H1 (cell line): ENCODE measurements around the gene NHEJ1. TPM values are rescaled to one million over a fixed set of nuclear protein-coding genes. Genes with fewer than 3 reads are reported as not detected.

ENCODE experiments used
- CTCF ChIA-PET: fragments of 300-600 bp; sonication (Branson Sonifier 250); formaldehyde crosslinking; loops from one replicate; lab custom pipeline; 2021; ENCODE audit not compliant: partially characterized antibody; lab: Charles Lee
- POLR2A ChIA-PET: fragments of 300-600 bp; sonication (Branson Sonifier 250); formaldehyde crosslinking; loops from one replicate; lab custom pipeline; 2021; ENCODE audit warnings: inconsistent platforms; ENCODE audit not compliant: partially characterized antibody; lab: Charles Lee
- DNase-seq, 2 experiments: peaks; one replicate each; pipeline versions ENCODE4 v3.0.0 to v3.0.0-alpha.2; 2010 to 2022; ENCODE audit warnings: low spot score in 2 of 2, low read depth in 1 of 2, mixed read lengths in 1 of 2
- FAIRE-seq: peaks from 2 replicates; lab custom pipeline; 2011; peaks lifted over from hg19 to GRCh38; lab: Jason Lieb, UNC
- H2AFZ ChIP-seq: 2 replicates; pipeline ENCODE4 v1.8.1; 2012; ENCODE audit warnings: low read length, inconsistent platforms
- H2AK5ac ChIP-seq: 2 replicates; pipeline ENCODE4 v1.6.1; 2013; ENCODE audit warnings: low read depth, low read length
- H2BK120ac ChIP-seq: replicated peaks from 2 replicates; pipeline ENCODE3; 2013; ENCODE audit warnings: low read depth, low read length, inconsistent platforms
- H2BK12ac ChIP-seq: 2 replicates; pipeline ENCODE4 v1.6.1; 2013; ENCODE audit warnings: low read depth, low read length
- H2BK15ac ChIP-seq: 2 replicates; pipeline ENCODE4 v1.6.1; 2013; ENCODE audit warnings: low read length
- H2BK20ac ChIP-seq: 2 replicates; pipeline ENCODE4 v1.6.1; 2013; ENCODE audit warnings: low read length
- H2BK5ac ChIP-seq: 2 replicates; pipeline ENCODE4 v1.6.1; 2013; ENCODE audit warnings: low read depth, low read length
- H3K14ac ChIP-seq: 2 replicates; pipeline ENCODE4 v1.6.1; 2013; ENCODE audit warnings: inconsistent platforms; ENCODE audit not compliant: insufficient read length
- H3K18ac ChIP-seq: 2 replicates; pipeline ENCODE4 v1.6.1; 2013; ENCODE audit warnings: low read length; ENCODE audit errors: extremely low read depth
- H3K23ac ChIP-seq: 2 replicates; pipeline ENCODE4 v1.6.1; 2013; ENCODE audit warnings: inconsistent platforms; ENCODE audit not compliant: insufficient read length
- H3K23me2 ChIP-seq: 2 replicates; pipeline ENCODE4 v1.6.1; 2013; ENCODE audit warnings: low read depth, low read length
- H3K27ac ChIP-seq: 2 replicates; pipeline ENCODE4 v1.6.1; 2011; ENCODE audit warnings: low read depth, low read length, inconsistent platforms
- H3K27me3 ChIP-seq, 4 experiments: replicated peaks in 1 of 4; 1 replicate in 1 of 4; 2 replicates in 3 of 4; pipeline versions ENCODE4 v1.6.1 to v1.8.1; 2011 to 2013; ENCODE audit warnings: low read length in 3 of 4, mild to moderate bottlenecking in 3 of 4, inconsistent platforms in 2 of 4, mixed read lengths in 2 of 4, moderate library complexity in 1 of 4; ENCODE audit not compliant: control insufficient read depth in 3 of 4, insufficient read depth in 3 of 4; ENCODE audit errors: extremely low read depth in 1 of 4
- H3K36me3 ChIP-seq, 4 experiments: 2 replicates each; pipeline versions ENCODE4 v1.6.1 to v1.8.1; 2011 to 2013; ENCODE audit warnings: mild to moderate bottlenecking in 4 of 4, low read length in 3 of 4, moderate library complexity in 2 of 4, control low read depth in 1 of 4, inconsistent platforms in 1 of 4; ENCODE audit not compliant: insufficient read depth in 4 of 4, control insufficient read depth in 2 of 4
- H3K4ac ChIP-seq: replicated peaks from 2 replicates; pipeline ENCODE3; 2013; ENCODE audit warnings: low read length, low read depth, mixed read lengths, inconsistent platforms; ENCODE audit not compliant: insufficient read length
- H3K4me1 ChIP-seq, 4 experiments: replicated peaks in 1 of 4; 1 replicate in 1 of 4; 2 replicates in 3 of 4; pipeline versions ENCODE4 v1.6.1 to v1.8.1; 2011 to 2013; ENCODE audit warnings: low read length in 3 of 4, inconsistent platforms in 2 of 4, mixed read lengths in 1 of 4; ENCODE audit not compliant: insufficient read depth in 4 of 4, control insufficient read depth in 3 of 4
- H3K4me2 ChIP-seq, 2 experiments: 2 replicates each; pipeline versions ENCODE4 v1.6.1 to v1.8.1; 2011 to 2013; ENCODE audit warnings: low read depth in 2 of 2, low read length in 2 of 2, control low read depth in 1 of 2, inconsistent platforms in 1 of 2, mild to moderate bottlenecking in 1 of 2; ENCODE audit not compliant: insufficient read depth in 1 of 2
- H3K4me3 ChIP-seq, 4 experiments: fragments of 200-600, 300-600 bp in 1 of 4; sonication (generic), shearing (Covaris generic), sonication (Bioruptor Twin) in 1 of 4; 2 replicates each; pipeline versions ENCODE4 v1.5.1 to v1.8.1; 2011 to 2016; ENCODE audit warnings: low read length in 4 of 4, low read depth in 3 of 4, control low read depth in 2 of 4, inconsistent platforms in 2 of 4, mild to moderate bottlenecking in 2 of 4, mixed read lengths in 1 of 4, moderate library complexity in 1 of 4; ENCODE audit not compliant: insufficient read depth in 2 of 4; ENCODE audit errors: extremely low read depth in 1 of 4
- H3K56ac ChIP-seq: replicated peaks from 2 replicates; pipeline ENCODE3; 2013; ENCODE audit warnings: low read depth, mild to moderate bottlenecking, mixed read lengths, low read length, inconsistent platforms; ENCODE audit not compliant: insufficient read length
- H3K79me1 ChIP-seq: 2 replicates; pipeline ENCODE4 v1.6.1; 2013; ENCODE audit warnings: low read depth, low read length, control low read depth
- H3K79me2 ChIP-seq, 2 experiments: 2 replicates each; pipeline versions ENCODE4 v1.6.1 to v1.8.1; 2012 to 2013; ENCODE audit warnings: low read length in 2 of 2, mild to moderate bottlenecking in 2 of 2, inconsistent platforms in 1 of 2; ENCODE audit not compliant: insufficient read depth in 2 of 2, control insufficient read depth in 1 of 2
- H3K9ac ChIP-seq, 4 experiments: replicated peaks in 1 of 4; 1 replicate in 1 of 4; 2 replicates in 3 of 4; pipeline versions ENCODE4 v1.6.1 to v1.8.1; 2011 to 2013; ENCODE audit warnings: low read depth in 3 of 4, low read length in 3 of 4, control low read depth in 2 of 4, mild to moderate bottlenecking in 2 of 4, moderate library complexity in 2 of 4, inconsistent platforms in 1 of 4; ENCODE audit errors: extremely low read depth in 1 of 4
- H3K9me3 ChIP-seq, 2 experiments: 2 replicates each; pipeline versions ENCODE4 v1.6.1 to v1.8.1; 2012 to 2013; ENCODE audit warnings: mild to moderate bottlenecking in 2 of 2, moderate library complexity in 2 of 2, control low read depth in 1 of 2, inconsistent platforms in 1 of 2, low read depth in 1 of 2, low read length in 1 of 2, mixed read lengths in 1 of 2; ENCODE audit not compliant: insufficient read depth in 2 of 2
- H4K20me1 ChIP-seq, 2 experiments: replicated peaks in 1 of 2; 2 replicates each; pipeline versions ENCODE3 to v1.8.1; 2011 to 2013; ENCODE audit warnings: inconsistent platforms in 2 of 2, low read length in 2 of 2, mild to moderate bottlenecking in 1 of 2; ENCODE audit not compliant: insufficient read depth in 2 of 2, control insufficient read depth in 1 of 2
- H4K5ac ChIP-seq: 2 replicates; pipeline ENCODE4 v1.6.1; 2013; ENCODE audit warnings: low read length, low read depth, mixed read lengths, inconsistent platforms; ENCODE audit not compliant: insufficient read length
- H4K8ac ChIP-seq: 2 replicates; pipeline ENCODE4 v1.8.0; 2013; ENCODE audit warnings: mild to moderate bottlenecking, moderate library complexity, low read length, inconsistent platforms; ENCODE audit not compliant: insufficient read depth; ENCODE audit errors: extremely low read depth
- H4K91ac ChIP-seq: replicated peaks from 2 replicates; pipeline ENCODE3; 2013; ENCODE audit warnings: low read length, mixed read lengths, inconsistent platforms; ENCODE audit not compliant: insufficient read length
- CTCF ChIP-seq, 3 experiments: IDR thresholded peaks; 1 replicate in 2 of 3; 2 replicates in 1 of 3; pipeline versions ENCODE4 v1.5.1 to v1.6.1; 2011; ENCODE audit warnings: low read length in 3 of 3, mild to moderate bottlenecking in 3 of 3, inconsistent platforms in 2 of 3, low read depth in 1 of 3, moderate library complexity in 1 of 3; ENCODE audit not compliant: insufficient read depth in 1 of 3; ENCODE audit errors: control extremely low read depth in 1 of 3
- KDM5A ChIP-seq: fragments of 200-600 bp; IDR thresholded peaks from 2 replicates; pipeline ENCODE4 v1.7.1; 2012; ENCODE audit warnings: mild to moderate bottlenecking, low read length, inconsistent platforms, mixed read lengths
- RAD21 ChIP-seq, 2 experiments: IDR thresholded peaks in 1 of 2; conservative IDR thresholded peaks in 1 of 2; 2 replicates each; pipeline ENCODE4 v1.6.1; 2011; ENCODE audit warnings: low read depth in 2 of 2, low read length in 2 of 2, improper control_type of control experiment in 1 of 2, inconsistent platforms in 1 of 2, mild to moderate bottlenecking in 1 of 2, moderate library complexity in 1 of 2
- YY1 ChIP-seq: IDR thresholded peaks from 2 replicates; pipeline ENCODE4 v1.6.1; 2011; ENCODE audit warnings: low read depth, mild to moderate bottlenecking, low read length
- WGBS, 2 experiments: shearing (Covaris generic) in 1 of 2; methylation state at CpG; one replicate each; pipeline versions ENCODE4 v1.1.6 to v1.1.7; 2013 to 2015; ENCODE audit warnings: low lambda C conversion rate in 2 of 2, mixed read lengths in 2 of 2, inconsistent platforms in 1 of 2, low coverage in 1 of 2, missing lambda C conversion rate in 1 of 2; ENCODE audit not compliant: insufficient replicate concordance in 2 of 2, insufficient coverage in 1 of 2, insufficient read length in 1 of 2; ENCODE audit errors: extremely low coverage in 1 of 2, missing lambda C conversion rate in 1 of 2; 5-methylcytosine and 5-hydroxymethylcytosine counted together
- polyA plus RNA-seq, 7 experiments: library from polyadenylated mRNA; depleted of rRNA in 3 of 7; stranded (reverse) in 5 of 7; unstranded in 2 of 7; fragments of >200 nt in 5 of 7; fragments of 200-250 nt in 2 of 7; gene quantifications; 1 replicate in 5 of 7; 2 replicates in 1 of 7; 4 replicates in 1 of 7; pipeline versions ENCODE4 v1.2.1 to v1.2.3, GENCODE V29; 2011 to 2013; ENCODE audit warnings: missing spikeins in 2 of 7, mixed read lengths in 2 of 7
- total RNA-seq: library from RNA; stranded (reverse); fragmentation: NEBNext Ultra II Directional; extraction: Animal tissue kit (Norgen Biotek cat#: 25700); gene quantifications from 2 replicates; pipeline ENCODE4 v1.2.1, GENCODE V29; 2021

Gene NHEJ1
- total and polyA plus RNA-seq, 2 of the 8 experiments (the other 6 are each of a cell fraction or from before 2014, with no cell fraction given), result 22.7 to 24.1 TPM

- ChIA-PET POLR2A (interaction anchor here (1.0 kb wide), 1 partner anchor 9 kb away, joined by 3 read pairs; no protein-coding TSS in a partner anchor), CTCF (interaction anchor here (0.6 to 45.5 kb wide), 41 partner anchors 8 to 375 kb away, joined by 3 to 1006 read pairs (median 5); partner anchors contain the start of genes CFAP65, CRYBA2, IHH and NHEJ1)
- FAIRE-seq, result peak; percentile 73
Measured at GRCh38 chr2:219029829-219030165, 130.8 kb downstream of the NHEJ1 start.

More at GRCh38 chr2:219029829-219030165, 130.8 kb downstream of the NHEJ1 start:
- no peak overlapping the region for H3K27ac ChIP-seq
- no peak overlapping the region for H3K56ac ChIP-seq
- no peaks in the 10 kb centered on the region for H3K36me3 ChIP-seq
- no peaks in the 10 kb centered on the region for H3K79me2 ChIP-seq
- H3K9ac ChIP-seq, result no peak overlapping the region
- H3K9me3 ChIP-seq, result no peaks in the 10 kb centered on the region
- no peak overlapping the region for H2BK15ac ChIP-seq
- no peak overlapping the region for H3K14ac ChIP-seq
- H3K79me1 ChIP-seq, result no peaks in the 10 kb centered on the region
- no peak overlapping the region for H2BK120ac ChIP-seq
- no peak overlapping the region for H2BK5ac ChIP-seq
- no peak overlapping the region for H3K4ac ChIP-seq
- peaks cover 0 to 2% of the 10 kb centered on the region in 2 experiments for H4K20me1 ChIP-seq
- WGBS, 2 experiments, result 56% methylated on average over 9 of the region's 9 CpGs; no CpG with 5 or more reads in 1 of the 2 experiments
- H4K5ac ChIP-seq, result no peak overlapping the region
- H3K4me1 ChIP-seq, result peaks cover 0 to 3% (median under 1%) of the 10 kb centered on the region in 4 experiments; a peak in 2 of 7 replicates
- no peak for TF ChIP-seq KDM5A
- peak; percentile 94 to 98 (median 97) for TF ChIP-seq CTCF (IDR thresholded peaks at IDR 0.05; ENCODE audit: control extremely low read depth in 1 of 3, insufficient read depth in 1 of 3, low read depth in 1 of 3, low read length in 3 of 3)
- peak; percentile 90 to 92 for TF ChIP-seq RAD21 (IDR thresholded peaks at IDR 0.05 in 1 of 2, conservative IDR thresholded peaks at IDR 0.05 in 1 of 2; ENCODE audit: low read depth in 2 of 2, low read length in 2 of 2)
- TF ChIP-seq YY1, result 0 out of 2 replicates have a peak, but pooled peaks have one; percentile 37
- H3K23me2 ChIP-seq, result no peaks in the 10 kb centered on the region
- no peak overlapping the region for H3K18ac ChIP-seq
- H2AK5ac ChIP-seq, result no peak overlapping the region
- no peak overlapping the region for H4K8ac ChIP-seq
- no peak overlapping the region for H4K91ac ChIP-seq
- DNase-seq, result peak; percentile 54 to 95
- no peaks in the 10 kb centered on the region; a peak in 1 of 7 replicates for H3K27me3 ChIP-seq
- H2AFZ ChIP-seq, result peak overlapping the region; percentile 96; the same call in 1 of the 2 replicates
- H3K4me2 ChIP-seq, result no peak overlapping the region; a peak in 1 of 4 replicates
- no peak overlapping the region for H2BK12ac ChIP-seq
- no peak overlapping the region for H3K4me3 ChIP-seq
- no peak overlapping the region for H3K23ac ChIP-seq
- no peak overlapping the region for H2BK20ac ChIP-seq
